ENCODE data around the gene SATL1.

GRCh38 chrX:85109235-85109634 lies 134.3 kb downstream of the SATL1 start:
- TF ChIP-seq CTCF (IDR thresholded peaks at IDR 0.05; ENCODE audit: poor library complexity) (no peak), EZH2 (IDR thresholded peaks at IDR 0.05; ENCODE audit: borderline replicate concordance) (no peak)
